HG02943 (cell line): Measurements from ENCODE around the gene TRAPPC13.
"Not testable (repeated sequence)": the region's sequence is repeated elsewhere in the genome, so short reads cannot be mapped to it uniquely, and the experiment has no call there.

ENCODE experiments used
- ATAC-seq: cut with Tn5 transposase; IDR thresholded peaks from one replicate; pipeline ENCODE4 v1.9.1; 2021; ENCODE audit warnings: mild to moderate bottlenecking, low read depth, moderate library complexity; ENCODE audit not compliant: unreplicated experiment

TRAPPC13 gene

GRCh38 chr5:65624571-65625555 lies at the start of gene TRAPPC13, which contains the start of gene SHLD3:
TSS of gene TRAPPC13 (plus strand) at chr5:65625027. CDS start at chr5:65625061, 34 bp downstream.
TSS of gene SHLD3 (plus strand) at chr5:65625027. CDS start at chr5:65629588, 4,561 bp downstream.
- ATAC-seq, result peak; percentile 82

- no peak for ATAC-seq
Measured at GRCh38 chr5:65577141-65577540, 47.7 kb upstream of the TRAPPC13 start.

- ATAC-seq, result no peak
Measured at GRCh38 chr5:65588694-65589093, 36.1 kb upstream of the TRAPPC13 start.

- not testable (repeated sequence) for ATAC-seq
Measured at GRCh38 chr5:65601761-65602160, 23.1 kb upstream of the TRAPPC13 start.

GRCh38 chr5:65611524-65611923 lies 13.3 kb upstream of the TRAPPC13 start:
- no peak for ATAC-seq

GRCh38 chr5:65612298-65612907 lies 12.4 kb upstream of the TRAPPC13 start:
- no peak for ATAC-seq

GRCh38 chr5:65620021-65620420 lies 4.8 kb upstream of the TRAPPC13 start:
- no peak for ATAC-seq

GRCh38 chr5:65621961-65622360 lies 2.9 kb upstream of the TRAPPC13 start:
- ATAC-seq, result not testable (repeated sequence)

GRCh38 chr5:65623482-65623881 lies 1.3 kb upstream of the TRAPPC13 start:
- ATAC-seq, result no peak

- peak; percentile 95 for ATAC-seq
Measured at GRCh38 chr5:65624025-65624570, 729 bp upstream of the TRAPPC13 start, which contains the start of gene TRIM23. TSS of gene TRIM23 (minus strand) at chr5:65624333. CDS start at chr5:65624274, 59 bp downstream.

- ATAC-seq, result no peak
Measured at GRCh38 chr5:65625743-65626142, 916 bp downstream of the TRAPPC13 start.

GRCh38 chr5:65630981-65631380 lies 6.2 kb downstream of the TRAPPC13 start:
- no peak for ATAC-seq

GRCh38 chr5:65640240-65640639 lies 15.4 kb downstream of the TRAPPC13 start:
- ATAC-seq, result no peak

- ATAC-seq, result no peak
Measured at GRCh38 chr5:65646938-65647337, 22.1 kb downstream of the TRAPPC13 start.

GRCh38 chr5:65647941-65648340 lies 23.1 kb downstream of the TRAPPC13 start:
- no peak for ATAC-seq

GRCh38 chr5:65651144-65651543 lies 26.3 kb downstream of the TRAPPC13 start:
- ATAC-seq, result no peak

GRCh38 chr5:65654713-65655112 lies 29.9 kb downstream of the TRAPPC13 start:
- no peak for ATAC-seq

GRCh38 chr5:65663804-65664521 lies 39.1 kb downstream of the TRAPPC13 start:
- ATAC-seq, result no peak

GRCh38 chr5:65668696-65669095 lies 43.9 kb downstream of the TRAPPC13 start:
- no peak for ATAC-seq

- no peak for ATAC-seq
Measured at GRCh38 chr5:65672796-65673195, 48.0 kb downstream of the TRAPPC13 start.
